Stimulated activated CD8-positive, alpha-beta memory T cell treated with anti-CD3 and anti-CD28 coated beads, Interleukin-4, amount 100 ng/mL, for 1 hour (primary cell): ENCODE results near the gene LYZL1.
"Not testable (repeated sequence)": the region's sequence is repeated elsewhere in the genome, so short reads cannot be mapped to it uniquely, and the experiment has no call there.

Source experiments
- DNase-seq, 2 donors: peaks; one replicate each; pipeline ENCODE4 v3.0.0-alpha.2; 2020; ENCODE audit warnings: low read depth in 2 of 2, low spot score in 1 of 2

LYZL1 gene

DNA sequence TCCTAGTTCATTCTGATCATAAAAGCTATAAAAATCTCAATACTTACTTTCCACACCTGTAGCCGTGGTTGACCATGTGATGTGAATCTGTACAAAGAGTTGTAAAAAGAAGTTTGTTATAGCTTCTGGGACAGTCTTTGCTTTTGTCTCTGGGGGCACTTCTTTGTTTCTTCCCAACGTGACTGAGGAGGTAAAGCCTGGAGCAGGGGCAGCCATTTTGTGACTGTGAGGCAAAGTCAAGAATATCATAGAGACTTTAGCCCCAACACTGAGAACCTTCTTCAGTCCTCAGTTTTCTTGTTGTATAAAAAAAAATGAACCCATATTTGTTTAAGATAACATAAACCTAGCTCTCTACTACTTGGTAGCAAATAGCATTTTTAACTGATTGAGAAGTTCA lies 29.4 kb upstream of the LYZL1 start:
- no peak for DNase-seq

- no peak for DNase-seq
These were observed 25.4 kb upstream of the LYZL1 start for GRCh38 chr10:29263506-29263905.

DNA sequence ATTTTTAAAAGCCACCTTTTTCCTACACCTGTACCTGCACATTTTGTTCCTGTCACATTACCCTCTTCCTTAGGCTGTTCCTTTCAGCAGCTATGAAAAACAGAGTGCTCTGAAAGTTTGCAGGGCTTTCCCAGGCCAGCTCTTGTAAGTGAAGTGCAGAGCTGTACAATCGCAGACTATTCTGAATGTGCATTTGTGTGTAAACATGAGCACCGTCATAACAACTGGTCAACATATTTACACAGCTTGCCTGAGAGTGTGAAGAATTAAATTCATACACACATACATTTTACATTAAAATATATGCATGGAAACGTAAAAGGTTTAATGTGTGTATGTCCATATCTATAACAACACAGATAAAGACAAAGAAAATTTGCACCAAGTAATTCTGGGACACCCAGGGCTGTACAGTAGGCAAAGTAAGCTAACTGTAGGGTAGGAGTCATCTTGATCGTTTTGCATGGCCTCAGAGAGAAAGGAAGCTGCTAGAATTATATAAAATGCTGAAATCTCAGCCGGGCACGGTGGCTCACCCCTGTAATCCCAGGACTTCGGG lies 23.6 kb upstream of the LYZL1 start:
- DNase-seq, result no peak

- DNase-seq, result no peak
These were observed 22.2 kb upstream of the LYZL1 start for GRCh38 chr10:29266641-29267040.

- DNase-seq, result no peak
These were observed 20.9 kb upstream of the LYZL1 start for GRCh38 chr10:29268011-29268410.

GRCh38 chr10:29269486-29269885 lies 19.4 kb upstream of the LYZL1 start:
- DNase-seq, result no peak

DNA sequence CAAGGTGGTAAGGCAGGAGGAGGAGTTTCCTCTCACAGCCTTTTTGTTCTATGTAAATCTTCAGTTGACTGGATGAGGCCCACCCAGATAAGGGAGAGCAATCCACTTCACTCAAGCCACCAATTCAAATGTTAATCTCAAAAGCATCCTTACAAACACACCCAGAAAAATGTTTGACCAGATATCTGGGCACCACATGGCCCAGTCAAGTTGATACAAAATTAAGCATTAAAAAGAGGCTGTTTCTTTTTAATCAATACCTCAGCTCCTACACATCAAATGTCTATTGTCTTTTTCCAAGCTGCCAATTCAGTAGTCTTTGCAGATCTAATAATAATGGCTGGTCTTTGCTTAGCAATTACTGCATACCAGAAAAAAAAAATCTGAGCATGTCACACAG lies 18.0 kb upstream of the LYZL1 start:
- DNase-seq, result no peak

DNA sequence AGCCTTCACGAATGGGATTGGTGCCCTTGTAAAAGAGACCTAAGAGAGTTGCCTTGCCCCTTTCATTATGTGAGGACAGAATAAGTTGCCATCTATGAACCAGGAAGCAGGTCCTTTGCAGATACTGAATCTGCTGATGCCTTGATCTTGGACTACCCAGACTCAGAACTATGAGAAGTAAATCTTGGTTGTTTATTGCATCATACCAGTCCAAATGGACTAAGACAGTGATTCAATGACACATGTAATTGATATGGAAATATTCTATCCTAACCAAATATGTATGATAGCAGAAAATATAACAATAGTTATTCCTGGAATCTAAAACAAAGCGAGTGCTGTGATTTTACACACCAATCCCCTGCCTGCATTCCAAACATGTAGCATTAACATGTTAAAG lies 17.0 kb upstream of the LYZL1 start:
- no peak for DNase-seq

DNA sequence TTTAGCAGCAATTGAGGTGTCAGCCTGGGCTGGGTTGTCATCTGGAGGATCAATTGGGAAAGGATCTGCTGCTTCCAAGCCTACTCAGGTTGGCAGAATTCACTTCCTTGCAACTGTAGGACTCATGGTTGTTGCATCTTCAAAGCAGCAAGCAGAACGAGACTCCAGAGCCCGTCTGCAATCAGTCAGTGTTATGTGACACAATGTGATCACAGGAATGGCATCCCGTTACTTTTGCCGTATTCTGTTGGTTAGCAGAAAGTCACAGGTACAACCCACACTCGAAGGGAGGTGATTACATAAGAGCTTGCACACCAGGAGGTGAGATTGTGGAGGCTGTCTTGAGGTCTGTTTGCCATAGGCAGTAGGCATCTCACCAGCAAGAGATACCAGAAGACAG lies 15.4 kb upstream of the LYZL1 start:
- no peak for DNase-seq

GRCh38 chr10:29276251-29276850 lies 12.5 kb upstream of the LYZL1 start:
- no peak for DNase-seq

DNA sequence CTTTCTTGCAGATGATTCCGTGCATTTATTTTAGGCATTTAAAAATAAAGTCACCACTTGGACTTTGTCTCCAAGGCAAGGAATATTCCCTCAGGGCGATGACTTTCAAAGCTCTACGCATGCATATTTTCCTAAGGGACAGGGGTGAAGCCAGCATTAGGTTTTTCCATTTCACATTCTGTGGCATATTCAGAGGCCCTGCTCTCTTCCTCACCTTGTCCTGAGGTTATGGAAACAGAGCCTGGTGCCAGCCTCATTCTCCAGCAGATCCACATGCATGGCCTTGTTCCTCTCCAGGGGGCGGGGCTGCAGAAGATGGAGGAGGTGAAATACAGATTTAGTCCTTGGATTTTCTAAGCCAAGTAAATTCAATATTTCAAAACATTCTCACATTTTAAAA lies 11.6 kb upstream of the LYZL1 start:
- DNase-seq, result no peak

- DNase-seq, result no peak
These were observed 8.9 kb upstream of the LYZL1 start for GRCh38 chr10:29279779-29280487.

DNA sequence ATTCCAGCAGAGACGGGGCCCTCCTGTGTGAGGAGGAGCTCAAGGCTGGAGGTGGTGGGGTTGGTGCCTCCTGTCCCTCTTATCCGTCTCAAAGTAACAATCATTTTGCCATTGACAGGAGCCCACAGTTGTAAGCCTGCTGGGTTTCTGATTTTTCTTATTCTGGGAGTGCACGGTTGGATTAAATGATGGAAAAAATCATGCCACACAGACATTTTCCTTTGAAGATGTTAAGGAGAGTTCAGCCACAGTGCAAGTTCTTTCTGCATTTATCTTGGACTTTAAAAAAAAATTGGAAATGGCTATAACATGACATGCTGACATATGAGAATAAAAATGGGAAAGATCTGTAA lies 8.4 kb upstream of the LYZL1 start:
- no peak for DNase-seq

DNA sequence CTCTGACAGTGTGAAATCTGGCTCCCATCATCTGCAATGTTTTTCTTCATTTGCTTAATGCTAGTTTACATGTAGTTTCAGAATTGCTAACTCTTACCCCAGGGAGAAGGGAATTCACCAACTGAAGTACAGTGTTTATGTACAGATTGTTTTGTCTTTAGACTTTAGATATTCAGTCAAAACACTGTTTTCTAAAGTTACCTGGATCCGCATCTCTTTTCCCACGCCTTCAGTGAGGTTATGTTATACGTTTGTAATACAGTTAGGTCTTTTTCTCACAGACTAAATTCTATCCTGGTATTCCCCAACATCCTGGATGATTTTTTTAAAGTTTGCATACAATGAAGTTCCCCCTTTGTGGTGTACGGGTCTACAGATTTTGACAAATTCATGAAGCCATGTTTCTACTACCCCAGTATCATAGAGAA lies 3.2 kb upstream of the LYZL1 start:
- DNase-seq, result no peak

GRCh38 chr10:29287635-29288034 lies 1.2 kb upstream of the LYZL1 start:
- no peak for DNase-seq

GRCh38 chr10:29291561-29291960 lies 2.7 kb downstream of the LYZL1 start:
- DNase-seq, result not testable (repeated sequence)

DNA sequence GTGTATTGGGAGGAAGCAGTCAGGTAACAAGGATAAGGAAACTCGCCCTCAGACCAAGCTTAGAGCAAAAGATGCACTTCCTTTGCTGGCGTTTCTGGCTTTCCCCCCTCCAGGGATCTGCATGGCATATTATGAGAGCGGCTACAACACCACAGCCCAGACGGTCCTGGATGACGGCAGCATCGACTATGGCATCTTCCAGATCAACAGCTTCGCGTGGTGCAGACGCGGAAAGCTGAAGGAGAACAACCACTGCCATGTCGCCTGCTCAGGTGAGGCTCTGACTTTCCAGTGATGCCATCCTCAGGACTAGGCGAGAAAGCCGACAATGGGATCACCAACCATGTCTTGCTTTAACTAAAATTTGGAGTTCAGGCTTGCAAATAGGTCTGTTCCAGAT lies 3.5 kb downstream of the LYZL1 start:
- DNase-seq, result not testable (repeated sequence)

GRCh38 chr10:29295813-29296212 lies 6.9 kb downstream of the LYZL1 start:
- DNase-seq, result no peak

GRCh38 chr10:29297678-29298077 lies 8.8 kb downstream of the LYZL1 start:
- DNase-seq, result no peak

DNA sequence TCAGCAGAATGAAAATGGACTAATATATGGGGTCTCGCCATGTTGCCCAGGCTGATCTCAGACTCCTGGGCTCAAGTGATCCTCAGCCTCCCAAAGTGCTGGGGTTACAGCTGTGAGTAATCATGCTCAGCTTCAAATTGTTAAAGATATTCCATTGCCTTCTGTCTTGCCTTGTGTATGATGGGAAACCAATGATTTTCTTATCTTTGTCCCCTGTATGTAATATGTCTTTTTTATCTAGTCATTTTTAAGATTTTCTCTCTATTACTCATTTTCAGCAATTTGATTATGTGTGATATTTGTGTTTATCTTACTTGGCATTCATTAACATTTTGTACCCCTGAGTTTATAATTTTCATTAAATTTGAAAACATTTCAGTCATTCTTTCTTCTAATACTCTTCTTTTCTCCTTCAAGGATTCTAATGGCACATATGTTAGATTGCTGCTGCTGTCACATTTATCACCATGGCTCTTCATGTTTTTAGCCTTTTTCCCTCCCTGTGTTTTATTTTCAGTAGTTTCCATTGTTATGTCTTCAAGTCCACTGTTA lies 12.6 kb downstream of the LYZL1 start:
- DNase-seq, result no peak

- no peak for DNase-seq
These were observed 13.6 kb downstream of the LYZL1 start for GRCh38 chr10:29302499-29302898.

DNA sequence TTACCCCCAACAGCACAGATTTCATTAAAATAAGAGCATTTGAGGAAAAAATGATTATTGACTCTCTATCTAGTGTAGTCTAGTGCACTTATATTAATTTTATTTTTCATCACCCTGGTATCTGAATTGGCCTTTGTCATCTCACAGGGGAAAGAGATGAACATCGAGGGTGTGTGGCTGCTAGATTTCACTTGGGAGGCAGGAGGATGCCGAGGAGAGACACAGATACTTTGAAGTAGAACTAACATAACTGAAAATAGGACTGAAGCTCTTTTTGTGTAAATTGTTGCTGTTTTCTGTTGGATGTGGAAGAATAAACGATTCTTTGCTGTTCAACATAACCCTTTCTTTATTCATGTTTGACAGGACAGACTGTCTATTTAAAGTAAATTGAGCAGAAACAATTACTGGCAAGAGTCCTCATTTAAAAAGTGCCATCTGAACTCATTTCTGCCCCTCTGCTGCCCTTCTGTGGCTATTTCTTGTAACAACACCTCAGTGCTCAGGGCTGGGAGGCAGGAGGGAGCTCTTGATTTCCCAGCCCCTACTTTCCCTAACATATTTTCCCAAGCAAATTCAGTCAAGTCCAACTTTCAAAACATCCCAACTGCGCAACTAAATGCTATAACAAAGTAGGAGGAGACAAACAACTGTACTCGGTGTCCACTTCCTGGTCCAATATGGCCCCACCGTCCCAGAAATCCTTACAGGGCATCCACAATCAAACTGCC lies 15.6 kb downstream of the LYZL1 start:
- DNase-seq, result no peak
